Activated B cell treated with CpG ODN at 0.5 μM for 24 hours (primary cell): ENCODE data around the gene PALB2. TPM values are rescaled to one million over a fixed set of nuclear protein-coding genes. Genes with fewer than 3 reads are reported as not detected.

Experiments
- ATAC-seq: fragments of 200-7000 bp; cut with Tn5 transposase; one replicate; pipeline ENCODE4 v1.10.0; 2021; ENCODE audit warnings: low read depth, mild to moderate bottlenecking, moderate library complexity
- CTCF ChIA-PET: fragments of 350-600 bp; sonication (Branson Sonifier 250); formaldehyde crosslinking; loops from one replicate; lab custom pipeline; 2021; ENCODE audit warnings: antibody characterized with exemption; lab: Charles Lee
- POLR2A ChIA-PET: fragments of 350-600 bp; sonication (Branson Sonifier 250); formaldehyde crosslinking; loops from one replicate; lab custom pipeline; 2021; ENCODE audit warnings: antibody characterized with exemption; lab: Charles Lee
- DNase-seq: peaks from one replicate; pipeline ENCODE4 v3.0.0; 2022
- H3K27ac Mint-ChIP-seq: one replicate; pipeline ENCODE4 v1.8.0; 2020; ENCODE audit warnings: mixed read lengths
- H3K27me3 Mint-ChIP-seq: one replicate; pipeline ENCODE4 v1.8.0; 2021; ENCODE audit warnings: mixed read lengths
- H3K36me3 Mint-ChIP-seq: one replicate; pipeline ENCODE4 v1.8.0; 2021; ENCODE audit warnings: low read depth, mixed read lengths
- H3K4me1 Mint-ChIP-seq: one replicate; pipeline ENCODE4 v1.8.0; 2021; ENCODE audit warnings: mixed read lengths
- H3K4me3 Mint-ChIP-seq: one replicate; pipeline ENCODE4 v1.8.0; 2020; ENCODE audit warnings: mild to moderate bottlenecking, mixed read lengths
- H3K9me3 Mint-ChIP-seq: one replicate; pipeline ENCODE4 v1.8.0; 2020; ENCODE audit warnings: mixed read lengths
- intact Hi-C: fragments of 100-400 bp; cut with micrococcal nuclease; formaldehyde crosslinking; loops from one replicate; pipeline ENCODE4 v1.15.1; 2024
- total RNA-seq: library from RNA; stranded (reverse); gene quantifications from 2 replicates; pipeline ENCODE4 v1.2.3, GENCODE V29; 2022
- TF ChIP-seq, protein P1 (sequence below): fragments of 200-600 bp; IDR thresholded peaks from one replicate; pipeline ENCODE4 v1.8.0; 2022; ENCODE audit warnings: antibody characterized with exemption, mild to moderate bottlenecking

PALB2 gene
- total RNA-seq, 1 donor from 2014 or later = 19.8 TPM

DNA sequence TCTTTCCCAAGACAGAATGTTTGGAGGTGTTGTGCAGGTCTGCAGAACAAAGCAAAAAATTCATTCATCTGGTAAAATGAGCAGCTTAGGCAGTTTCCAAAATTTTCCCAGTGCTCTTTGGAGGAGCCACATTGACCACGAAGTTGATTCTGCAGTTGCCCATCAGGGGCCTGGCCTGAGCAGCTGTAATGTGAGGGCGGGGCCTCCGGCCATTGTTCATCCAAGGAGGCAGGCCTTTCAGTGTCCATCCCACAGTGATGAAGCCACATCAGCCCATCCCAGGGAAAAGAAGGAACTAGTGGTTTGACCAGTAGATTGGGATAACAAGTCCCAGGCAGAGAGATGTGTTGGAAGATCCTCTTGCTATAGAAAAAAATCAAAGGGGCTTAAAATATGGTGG lies 73.5 kb downstream of the PALB2 start:
- ChIA-PET CTCF (no interaction called here), POLR2A (no interaction called here)
- TF ChIP-seq, protein P1, sequence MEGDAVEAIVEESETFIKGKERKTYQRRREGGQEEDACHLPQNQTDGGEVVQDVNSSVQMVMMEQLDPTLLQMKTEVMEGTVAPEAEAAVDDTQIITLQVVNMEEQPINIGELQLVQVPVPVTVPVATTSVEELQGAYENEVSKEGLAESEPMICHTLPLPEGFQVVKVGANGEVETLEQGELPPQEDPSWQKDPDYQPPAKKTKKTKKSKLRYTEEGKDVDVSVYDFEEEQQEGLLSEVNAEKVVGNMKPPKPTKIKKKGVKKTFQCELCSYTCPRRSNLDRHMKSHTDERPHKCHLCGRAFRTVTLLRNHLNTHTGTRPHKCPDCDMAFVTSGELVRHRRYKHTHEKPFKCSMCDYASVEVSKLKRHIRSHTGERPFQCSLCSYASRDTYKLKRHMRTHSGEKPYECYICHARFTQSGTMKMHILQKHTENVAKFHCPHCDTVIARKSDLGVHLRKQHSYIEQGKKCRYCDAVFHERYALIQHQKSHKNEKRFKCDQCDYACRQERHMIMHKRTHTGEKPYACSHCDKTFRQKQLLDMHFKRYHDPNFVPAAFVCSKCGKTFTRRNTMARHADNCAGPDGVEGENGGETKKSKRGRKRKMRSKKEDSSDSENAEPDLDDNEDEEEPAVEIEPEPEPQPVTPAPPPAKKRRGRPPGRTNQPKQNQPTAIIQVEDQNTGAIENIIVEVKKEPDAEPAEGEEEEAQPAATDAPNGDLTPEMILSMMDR = no peak
- Mint-ChIP-seq H3K27ac (no peak overlapping the region), H3K9me3 (no peaks in the 10 kb centered on the region), H3K36me3 (peaks cover 77% of the 10 kb centered on the region), H3K27me3 (no peaks in the 10 kb centered on the region), H3K4me1 (peaks cover 26% of the 10 kb centered on the region), H3K4me3 (no peak overlapping the region)
- ATAC-seq (no peak), DNase-seq (no peak)
- intact Hi-C loops = no loop called here

DNA sequence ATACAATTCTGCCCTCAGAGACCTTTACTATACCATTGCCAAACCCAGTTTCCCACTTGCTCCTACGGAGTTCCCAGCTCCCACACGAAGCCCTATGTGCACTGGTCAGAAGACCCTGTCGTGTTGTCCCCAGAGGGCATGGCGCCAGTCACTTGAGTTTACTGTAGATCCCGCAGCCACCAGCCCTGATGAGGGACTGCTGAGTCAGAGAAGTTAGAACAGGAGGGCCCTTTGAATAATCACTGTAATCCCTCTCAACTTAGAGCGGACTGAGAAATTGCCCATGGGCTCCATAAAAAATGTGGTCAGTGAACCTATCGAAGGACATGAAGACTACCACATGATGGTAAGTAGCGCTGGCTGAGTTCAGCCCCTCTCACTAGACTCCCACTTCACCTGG lies 74.4 kb downstream of the PALB2 start:
- ATAC-seq (no peak), DNase-seq (no peak)
- no peak overlapping the region for H3K4me3 Mint-ChIP-seq
- H3K27me3 Mint-ChIP-seq = no peaks in the 10 kb centered on the region
- TF ChIP-seq, protein P1 = no peak
- H3K4me1 Mint-ChIP-seq = peaks cover 25% of the 10 kb centered on the region
- intact Hi-C loops = no loop called here
- CTCF ChIA-PET = no interaction called here
- POLR2A ChIA-PET = no interaction called here
- no peak overlapping the region for H3K27ac Mint-ChIP-seq
- H3K36me3 Mint-ChIP-seq = peaks cover 82% of the 10 kb centered on the region
- no peaks in the 10 kb centered on the region for H3K9me3 Mint-ChIP-seq

DNA sequence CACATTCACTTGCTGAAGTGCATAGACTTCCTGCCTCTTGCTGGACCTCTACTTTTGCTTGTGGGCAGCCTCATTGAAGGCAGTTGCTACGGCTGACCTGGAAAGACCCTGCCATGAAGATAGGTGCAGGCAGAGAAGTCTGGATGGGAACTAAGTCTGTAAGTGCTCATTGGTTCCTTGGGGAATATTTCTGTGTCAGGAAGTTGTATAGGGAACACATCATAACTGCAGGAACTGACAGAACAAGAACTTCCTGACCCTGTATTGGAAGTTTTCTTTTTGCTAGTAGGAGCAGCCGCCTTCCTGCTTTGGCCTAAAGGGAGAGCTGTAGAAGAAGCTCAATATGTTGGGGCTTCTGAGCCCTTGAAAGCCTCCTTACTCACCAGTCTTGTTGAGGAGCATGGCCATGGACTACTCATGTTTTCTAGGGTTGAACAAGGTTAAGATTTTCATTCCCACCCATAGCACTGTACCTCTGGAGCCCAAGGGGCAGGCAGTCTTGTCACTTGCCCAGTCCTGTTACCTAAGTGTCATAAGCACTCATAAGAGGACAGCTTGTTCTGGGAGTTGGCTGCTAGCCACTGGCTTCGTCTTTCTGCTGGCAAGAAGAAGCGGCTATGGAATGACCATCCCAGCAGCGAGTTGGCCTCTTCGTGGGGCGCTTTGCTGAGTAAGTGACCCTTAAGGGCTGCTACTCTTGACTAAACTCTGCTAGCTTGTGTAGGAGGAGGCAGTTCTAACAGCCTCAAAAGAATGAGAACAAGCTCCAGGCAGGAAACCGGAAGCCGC lies 76.3 kb downstream of the PALB2 start:
- ATAC-seq (no peak), DNase-seq (no peak)
- Mint-ChIP-seq H3K27me3 (no peaks in the 10 kb centered on the region), H3K4me3 (no peak overlapping the region), H3K36me3 (peaks cover 80% of the 10 kb centered on the region), H3K27ac (no peak overlapping the region), H3K4me1 (peaks cover 8% of the 10 kb centered on the region), H3K9me3 (no peaks in the 10 kb centered on the region)
- CTCF ChIA-PET = no interaction called here
- TF ChIP-seq, protein P1 = no peak
- intact Hi-C loops = no loop called here
- POLR2A ChIA-PET = no interaction called here

DNA sequence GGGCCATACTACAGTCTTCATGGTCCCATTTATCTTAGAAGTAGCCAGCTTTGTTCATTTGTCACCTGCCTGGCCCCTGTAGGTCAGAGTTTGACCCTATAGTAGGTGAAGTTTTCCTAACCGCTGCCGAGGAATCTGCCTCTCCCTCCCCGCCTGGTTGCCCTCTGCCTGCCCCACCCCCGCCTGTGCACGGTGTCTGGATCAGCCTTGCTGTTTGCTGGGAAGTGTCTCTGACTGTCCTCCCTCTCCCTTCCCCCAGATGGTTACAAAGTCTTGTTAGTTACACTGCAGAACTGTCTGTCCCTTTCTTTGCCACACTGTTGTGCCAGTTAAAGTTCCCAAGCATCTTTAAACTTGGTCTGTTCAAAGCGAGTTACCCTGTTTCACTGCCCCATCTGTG lies 77.9 kb downstream of the PALB2 start:
- intact Hi-C loops = no loop called here
- Mint-ChIP-seq H3K36me3 (peaks cover 77% of the 10 kb centered on the region), H3K27ac (no peak overlapping the region), H3K4me3 (no peak overlapping the region), H3K9me3 (no peaks in the 10 kb centered on the region), H3K4me1 (peaks cover 16% of the 10 kb centered on the region), H3K27me3 (no peaks in the 10 kb centered on the region)
- no peak for DNase-seq
- TF ChIP-seq, protein P1 = no peak
- ATAC-seq = no peak
- ChIA-PET POLR2A (no interaction called here), CTCF (no interaction called here)

DNA sequence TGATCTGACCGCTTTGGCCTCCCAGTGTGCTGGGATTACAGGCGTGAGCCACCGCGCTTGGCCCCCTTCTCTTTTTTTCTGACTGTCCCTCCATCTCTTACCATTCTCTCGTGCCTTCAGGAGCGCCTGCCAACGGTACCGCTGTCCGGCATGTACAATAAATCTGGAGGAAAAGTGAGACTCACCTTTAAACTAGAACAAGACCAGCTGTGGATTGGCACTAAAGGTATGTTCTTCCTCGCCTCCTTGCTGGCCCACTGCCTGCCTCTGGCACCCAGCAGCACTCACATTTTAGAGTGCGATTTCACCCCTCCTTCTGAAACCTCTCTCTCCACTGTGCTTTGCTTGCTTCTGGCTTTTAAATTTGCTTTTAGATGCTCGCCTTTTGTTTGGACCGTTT lies 78.6 kb downstream of the PALB2 start:
- ATAC-seq = no peak
- ChIA-PET CTCF (no interaction called here), POLR2A (no interaction called here)
- no peak for DNase-seq
- Mint-ChIP-seq H3K9me3 (no peaks in the 10 kb centered on the region), H3K27me3 (no peaks in the 10 kb centered on the region), H3K4me1 (peaks cover 17% of the 10 kb centered on the region), H3K4me3 (no peak overlapping the region), H3K36me3 (peaks cover 70% of the 10 kb centered on the region), H3K27ac (no peak overlapping the region)
- TF ChIP-seq, protein P1 = no peak
- intact Hi-C loops = no loop called here
